GM19023 (cell line): ENCODE data around the gene CFAP61.
A peak's percentile ranks its signal among the peaks of the same experiment; 100 is the strongest.
"Not testable (repeated sequence)": the region's sequence is repeated elsewhere in the genome, so short reads cannot be mapped to it uniquely, and the experiment has no call there.

Experiments used
- ATAC-seq: cut with Tn5 transposase; IDR thresholded peaks from one replicate; pipeline ENCODE4 v1.9.1; 2021; ENCODE audit warnings: mild to moderate bottlenecking, moderate library complexity; ENCODE audit not compliant: unreplicated experiment

CFAP61 gene

DNA sequence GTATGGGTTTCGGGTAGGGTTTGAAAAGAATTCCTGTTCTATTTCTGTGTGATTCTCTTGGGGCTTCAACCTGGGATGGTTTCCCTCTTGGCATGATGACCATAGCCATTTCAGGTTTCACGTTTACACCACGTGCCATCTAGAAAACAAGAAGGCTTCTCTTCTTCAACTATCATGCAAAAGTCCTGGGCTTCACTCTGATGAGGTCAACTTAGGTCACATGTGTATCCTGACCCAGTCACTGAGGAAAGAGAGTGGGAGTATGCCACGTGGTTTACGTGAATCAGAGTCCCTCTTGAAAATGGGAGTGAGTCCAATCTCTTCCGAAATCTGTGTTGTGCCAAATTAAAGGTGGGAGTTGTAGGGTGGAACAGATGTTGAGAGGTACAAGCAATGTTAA lies 174.2 kb downstream of the CFAP61 start:
- ATAC-seq = no peak

DNA sequence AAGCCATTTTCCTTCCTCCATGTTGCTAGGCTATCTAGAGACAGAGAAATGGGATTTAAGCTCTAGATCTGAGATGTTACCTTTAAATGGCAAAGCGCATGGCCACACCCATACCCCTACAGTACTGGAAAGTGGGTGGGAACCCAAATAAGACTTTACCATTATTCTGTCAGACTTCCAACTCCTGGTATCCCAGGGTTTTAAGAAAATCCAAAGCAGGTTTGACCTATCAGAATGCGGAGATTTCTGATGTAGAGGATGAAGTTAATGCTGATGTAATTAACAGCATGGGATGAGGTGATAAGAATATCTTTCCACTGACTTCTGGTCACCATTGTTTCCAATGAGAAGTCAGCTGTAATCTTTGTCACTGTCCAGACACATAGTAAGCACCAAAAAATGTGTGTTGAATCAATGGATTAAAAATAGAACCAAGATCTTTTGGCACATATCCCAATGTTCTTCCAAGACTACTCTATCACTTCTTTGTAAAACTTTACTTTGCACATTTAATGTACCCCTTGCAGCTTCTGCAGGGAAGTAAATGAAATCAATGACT lies 174.8 kb downstream of the CFAP61 start:
- no peak for ATAC-seq

DNA sequence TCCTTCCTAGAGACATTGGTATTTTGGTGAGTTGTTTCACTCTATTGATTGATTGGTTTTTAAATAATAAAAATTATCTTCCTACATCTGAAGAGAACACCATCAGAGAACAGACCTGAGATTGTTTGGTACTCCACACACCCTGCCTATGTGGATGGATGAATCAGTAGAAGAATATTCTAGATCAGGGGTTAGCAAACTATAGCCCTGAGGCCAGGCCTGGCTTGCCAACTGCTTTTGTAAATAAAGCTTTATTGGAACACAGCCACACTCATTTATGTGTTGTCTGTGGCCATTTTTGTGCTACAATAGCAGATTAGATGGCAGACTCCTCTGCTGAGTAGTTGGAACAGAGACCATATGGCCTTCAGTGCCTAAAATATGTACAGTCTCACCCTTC lies 176.0 kb downstream of the CFAP61 start:
- no peak for ATAC-seq

DNA sequence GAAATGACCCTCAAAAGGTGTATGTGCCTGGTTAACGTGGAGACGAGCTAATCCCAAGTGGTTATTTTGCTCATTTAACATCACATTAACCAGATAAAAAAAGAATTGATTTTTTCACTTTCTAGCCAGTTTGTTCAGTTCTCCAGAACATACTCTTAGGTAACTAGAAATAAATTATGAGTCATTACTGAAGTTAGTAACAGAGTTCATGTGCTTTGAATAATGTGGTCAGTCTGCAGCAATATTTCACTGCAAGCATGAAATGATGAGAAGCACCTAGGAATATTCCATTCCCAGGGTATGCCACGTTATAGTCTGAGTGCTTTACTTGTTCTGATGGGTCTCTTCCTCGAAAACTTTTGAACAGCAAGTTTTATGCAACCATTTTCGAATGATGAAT lies 177.3 kb downstream of the CFAP61 start:
- ATAC-seq = no peak

DNA sequence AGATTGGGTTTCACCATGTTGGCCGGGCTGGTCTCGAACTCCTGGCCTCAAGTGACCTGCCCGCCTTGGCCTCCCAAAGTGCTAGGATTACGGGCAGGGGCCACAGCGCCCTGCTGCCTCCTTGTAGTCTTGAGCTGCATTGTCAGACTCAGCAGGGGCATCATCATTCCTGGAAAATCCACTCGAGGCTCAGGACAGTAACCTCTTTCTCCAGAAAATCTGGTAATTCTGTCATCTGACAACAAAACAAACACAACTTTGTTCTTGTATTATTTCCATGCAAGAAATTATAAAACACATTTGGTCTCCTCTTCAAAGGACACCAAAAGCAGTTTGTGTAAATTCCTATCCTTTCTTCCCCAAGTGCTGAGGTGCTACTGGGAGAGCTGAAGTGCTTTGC lies 178.4 kb downstream of the CFAP61 start:
- ATAC-seq = no peak

DNA sequence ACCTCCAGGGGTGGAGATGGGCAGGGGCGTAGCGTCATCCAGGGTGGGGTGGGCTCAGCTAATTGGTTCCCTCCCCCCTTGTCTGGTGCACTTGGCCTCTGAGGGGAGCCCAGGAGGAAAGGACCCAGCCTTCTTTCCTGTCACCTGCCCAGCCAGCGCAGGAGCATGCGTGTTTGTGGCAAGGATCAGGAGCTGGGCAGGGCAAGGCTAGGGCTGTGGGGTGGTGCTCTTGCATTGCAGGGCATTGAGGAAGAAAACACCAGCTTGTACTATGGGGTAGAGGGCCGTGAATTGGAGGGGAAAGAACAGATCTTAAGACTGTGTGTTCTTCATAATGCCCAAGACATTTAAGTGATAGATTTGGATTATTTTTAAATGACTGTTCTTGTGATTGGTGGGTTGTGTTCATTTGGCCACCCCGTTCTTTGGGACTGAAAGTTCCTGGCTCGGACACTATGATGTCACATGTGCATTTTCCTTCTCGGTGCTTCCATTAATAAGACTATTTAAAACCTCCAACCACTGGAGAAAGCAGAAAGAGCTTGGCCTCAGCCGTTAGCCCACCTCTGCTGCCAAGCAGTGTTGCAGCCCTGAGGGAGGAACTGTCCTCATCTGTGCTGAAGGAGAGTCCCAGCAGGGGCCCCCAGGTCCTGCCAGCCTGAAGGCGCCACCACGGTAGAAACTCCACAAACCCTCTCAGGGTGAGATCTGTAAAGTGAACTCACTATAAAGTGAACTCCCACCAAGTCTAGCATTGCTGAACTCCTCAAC lies 179.4 kb downstream of the CFAP61 start:
- no peak for ATAC-seq

DNA sequence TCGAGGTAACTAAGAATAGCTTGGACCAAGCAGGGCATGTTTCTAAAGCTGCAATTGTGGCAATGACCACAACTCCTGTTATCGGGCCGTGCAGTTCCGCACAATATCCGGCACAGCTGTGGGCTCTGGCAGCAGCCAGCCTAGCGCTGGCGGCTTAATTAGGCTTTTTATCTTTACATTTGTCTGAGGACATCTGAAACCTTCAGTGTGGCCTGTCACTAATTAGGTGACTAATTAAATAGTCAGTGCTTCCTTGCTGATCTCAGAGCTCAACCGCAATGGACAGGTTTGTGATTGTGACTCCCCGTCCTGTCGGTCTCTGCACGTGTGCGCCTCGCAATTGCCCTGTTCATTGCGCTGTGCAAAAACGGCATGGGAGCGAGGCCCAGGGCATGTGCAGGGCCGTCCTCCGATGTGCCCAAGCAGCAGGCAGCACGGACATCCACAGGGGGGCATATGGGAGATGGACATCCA lies 180.7 kb downstream of the CFAP61 start:
- ATAC-seq = no peak

DNA sequence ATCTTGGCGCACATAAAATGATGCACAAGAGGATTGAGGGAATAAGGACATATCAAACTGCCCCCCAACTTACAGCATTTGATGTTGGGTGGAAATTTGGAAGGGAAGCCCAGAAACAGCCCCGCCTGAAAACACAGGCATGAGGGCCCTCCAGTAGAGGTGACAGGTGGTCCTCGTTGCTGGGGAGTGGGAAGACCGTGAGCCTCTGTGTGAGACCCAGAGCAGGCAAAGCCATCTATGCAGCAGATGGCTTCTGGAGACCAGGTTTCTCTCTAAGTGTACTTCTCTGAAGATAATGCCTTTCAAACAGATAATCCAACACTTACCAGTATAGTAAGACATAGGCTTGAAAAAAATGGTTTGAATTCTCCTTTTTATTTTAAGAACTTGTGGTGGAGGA lies 183.3 kb downstream of the CFAP61 start:
- ATAC-seq = no peak

DNA sequence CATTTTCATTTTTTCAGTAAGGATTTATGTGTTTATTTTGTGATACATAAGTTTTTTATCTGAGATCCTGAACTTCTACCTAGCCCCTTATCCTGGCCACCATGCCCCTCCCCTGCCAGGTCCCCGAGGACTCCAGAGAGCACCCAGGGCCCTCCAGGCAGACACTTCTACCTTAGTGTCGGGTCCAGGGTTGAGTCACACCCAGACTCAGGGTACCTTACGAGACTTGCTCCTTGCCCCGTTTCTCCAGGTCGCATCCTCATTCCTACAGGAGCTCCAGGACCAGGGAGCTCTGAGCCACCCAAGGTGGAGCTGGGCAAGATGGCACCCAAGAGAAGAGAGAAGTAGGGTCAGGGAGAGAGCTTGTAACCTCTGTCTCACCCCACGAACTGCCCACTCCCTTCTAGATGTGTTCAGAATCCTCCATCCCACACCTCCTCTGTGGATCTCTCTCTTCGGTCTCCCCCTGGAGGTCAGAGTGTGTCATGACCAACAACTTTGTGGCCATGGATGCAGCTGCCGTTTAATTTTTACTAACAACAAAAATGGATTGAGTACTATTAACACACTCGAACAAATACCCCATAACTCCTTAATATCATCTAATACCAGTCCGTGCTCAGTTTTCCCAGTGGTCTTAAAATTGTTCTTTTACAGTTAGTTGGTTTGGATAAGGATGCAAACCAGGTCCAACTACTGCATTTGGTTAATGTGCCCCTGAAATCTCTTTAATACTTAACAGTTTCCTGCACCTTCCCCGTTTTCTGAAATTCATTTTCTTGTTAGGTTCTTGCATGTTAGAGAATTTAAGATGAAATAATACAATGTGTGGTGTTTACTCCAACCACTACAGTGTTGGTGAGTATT lies 185.0 kb downstream of the CFAP61 start:
- peak; percentile 52 for ATAC-seq

DNA sequence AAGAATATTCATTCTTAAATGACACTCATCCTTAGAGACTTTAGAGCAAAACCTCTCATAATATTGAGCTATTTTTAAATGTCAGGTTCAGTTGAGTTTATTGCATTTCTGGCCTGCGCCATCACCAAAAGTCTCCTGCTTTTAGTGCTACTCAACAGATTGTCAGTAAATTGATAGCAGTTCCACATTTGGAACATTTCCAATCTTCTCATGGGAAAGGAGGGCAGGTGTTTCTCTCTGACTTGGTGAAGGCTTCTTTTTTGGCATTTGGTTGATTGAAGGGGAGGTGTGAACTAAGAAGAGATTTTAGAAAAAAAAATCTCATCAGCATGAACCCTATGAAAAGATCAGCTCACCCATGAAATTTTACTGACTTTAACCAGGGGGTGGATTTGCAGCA lies 189.6 kb downstream of the CFAP61 start:
- ATAC-seq = no peak

DNA sequence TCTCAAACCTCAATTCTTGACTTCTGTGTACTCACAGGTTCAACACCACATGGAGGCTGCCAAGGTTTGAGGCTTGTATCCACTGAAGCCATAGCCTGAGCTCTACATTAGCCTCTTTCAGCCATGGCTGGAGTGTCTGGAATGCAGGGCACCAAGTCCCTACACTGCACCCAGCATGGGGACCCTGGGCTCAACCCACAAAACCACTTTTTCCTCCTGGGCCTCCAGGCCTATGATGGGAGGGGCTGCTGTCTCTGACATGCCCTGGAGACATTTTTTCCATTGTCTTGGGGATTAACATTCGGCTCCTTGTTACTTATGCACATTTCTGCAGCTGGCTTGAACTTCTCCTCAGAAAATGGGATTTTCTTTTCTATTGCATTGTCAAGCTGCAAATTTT lies 192.1 kb downstream of the CFAP61 start:
- ATAC-seq = not testable (repeated sequence)

DNA sequence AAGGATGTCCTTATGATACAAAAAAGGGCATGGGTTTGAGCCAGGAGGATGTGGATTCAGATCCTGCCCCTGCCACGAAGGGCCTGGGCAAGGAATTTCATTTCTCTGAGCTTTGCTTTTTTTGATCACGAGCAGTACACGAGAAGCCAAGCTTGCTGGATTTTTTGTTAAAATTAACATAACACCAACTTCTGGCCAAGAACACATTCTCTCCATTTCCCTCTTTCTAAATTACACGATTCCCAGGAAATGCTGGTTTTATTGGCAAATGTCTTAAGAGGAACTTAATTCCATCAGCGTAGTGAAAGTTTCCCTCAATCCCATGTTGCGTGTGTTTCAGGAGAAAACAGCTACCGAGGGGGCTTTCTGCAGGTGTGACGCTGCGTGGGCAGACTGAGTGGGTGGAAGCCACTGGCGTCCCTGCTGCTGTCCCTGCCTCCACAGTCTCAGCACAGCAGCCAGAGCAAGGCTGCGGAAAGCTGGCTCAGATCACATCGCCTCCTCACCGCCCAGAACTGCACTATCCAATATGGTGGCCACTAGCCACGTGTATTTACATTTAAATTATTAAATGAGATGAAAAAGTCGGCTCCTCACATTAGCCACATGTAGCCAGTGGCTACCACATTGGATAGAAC lies 194.8 kb downstream of the CFAP61 start:
- ATAC-seq = no peak

DNA sequence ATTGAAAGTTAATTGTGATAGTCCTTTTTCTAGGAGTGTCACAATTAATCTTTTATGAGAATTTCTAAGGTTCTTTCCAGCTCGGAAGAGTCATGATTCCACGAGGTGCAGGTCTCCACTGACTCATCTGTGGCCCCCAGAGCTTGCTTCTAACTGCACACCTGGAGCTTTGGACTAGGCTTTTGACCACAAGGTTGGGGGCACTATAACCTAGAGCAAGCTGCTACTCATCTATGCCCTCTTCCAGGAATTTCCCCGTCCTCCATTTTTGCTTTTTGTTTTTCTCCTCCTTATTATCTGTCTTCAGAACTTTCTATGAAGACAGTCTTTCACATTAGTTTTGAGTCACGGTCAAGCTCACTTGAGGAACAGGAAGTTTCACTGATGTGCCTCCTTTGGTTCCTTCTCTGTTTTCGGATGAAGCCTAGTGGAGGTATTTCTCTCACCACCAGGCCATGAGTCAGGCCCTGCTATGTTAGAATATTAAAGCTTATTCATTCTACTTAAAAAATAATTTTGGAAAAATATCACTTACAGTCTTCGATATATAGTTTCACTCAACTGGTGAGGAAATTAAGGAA lies 196.4 kb downstream of the CFAP61 start:
- ATAC-seq = no peak

DNA sequence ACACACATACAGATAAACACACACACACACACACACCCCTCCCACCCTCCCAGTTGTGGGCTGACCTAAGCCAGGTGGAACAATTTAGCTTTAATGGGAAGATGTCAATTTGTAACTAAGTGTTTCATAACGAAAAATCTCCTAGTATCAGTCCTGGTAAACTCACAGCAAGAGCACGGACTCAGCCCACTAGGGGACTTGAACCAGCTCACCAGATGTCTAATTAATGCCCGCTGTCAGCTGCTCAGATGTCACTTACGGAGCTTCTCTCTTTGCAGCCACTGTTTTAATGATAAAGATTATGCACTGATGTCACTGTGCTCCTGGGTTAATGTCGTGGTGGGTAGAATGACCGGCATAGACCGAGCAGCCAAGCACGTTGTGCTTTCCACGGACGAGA lies 199.0 kb downstream of the CFAP61 start:
- no peak for ATAC-seq

DNA sequence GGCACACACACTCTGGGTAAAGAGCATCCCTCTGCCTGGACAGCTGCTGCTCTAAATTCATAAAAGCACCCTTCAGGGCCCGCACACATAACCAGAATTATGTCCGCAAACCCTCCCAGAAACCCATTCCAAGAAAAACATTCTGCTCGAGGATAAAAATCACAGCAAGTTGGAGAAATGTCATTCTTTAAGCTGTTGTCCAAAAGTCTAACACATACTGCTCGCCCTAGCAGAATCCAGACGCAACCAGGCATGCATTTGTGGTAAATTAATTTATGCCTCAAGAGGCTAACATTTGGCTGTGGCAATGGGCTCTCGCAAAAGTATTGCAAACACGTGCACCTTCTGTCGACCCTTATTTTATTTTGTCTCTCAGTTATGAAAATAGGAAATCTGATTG lies 199.5 kb downstream of the CFAP61 start:
- no peak for ATAC-seq

DNA sequence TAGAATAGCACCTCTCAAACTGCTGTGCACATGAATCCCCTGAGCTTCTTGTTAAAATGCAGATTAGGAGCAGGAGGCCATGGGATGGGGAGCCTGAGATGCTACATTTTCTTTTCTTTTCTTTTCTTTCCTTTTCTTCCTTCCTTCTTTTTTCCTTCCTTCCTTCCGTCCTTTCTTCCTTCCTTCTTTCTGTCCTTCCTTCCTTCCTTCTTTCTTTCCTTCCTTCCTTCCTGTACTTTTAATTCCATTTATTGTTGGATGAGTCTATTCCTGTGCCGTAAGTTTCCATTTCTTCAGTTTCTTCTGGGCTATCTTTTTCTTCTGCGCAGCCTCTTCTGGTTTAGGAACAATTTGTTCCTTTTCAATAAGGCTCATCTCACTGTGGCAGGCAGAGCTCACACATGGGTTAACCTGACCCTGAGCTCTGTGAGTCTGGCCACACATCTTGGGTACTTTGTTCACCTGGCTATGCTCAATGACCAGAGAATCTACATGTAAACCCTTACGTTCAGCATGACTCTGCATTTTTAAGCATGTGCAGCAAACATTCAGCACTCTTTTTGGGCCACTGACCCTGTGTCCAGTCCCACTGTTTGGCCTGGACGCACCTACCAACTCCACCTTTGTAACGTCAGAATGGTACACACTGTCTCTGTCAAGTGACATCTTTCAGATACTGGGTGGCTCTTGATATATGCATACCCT lies 200.9 kb downstream of the CFAP61 start:
- ATAC-seq = no peak

DNA sequence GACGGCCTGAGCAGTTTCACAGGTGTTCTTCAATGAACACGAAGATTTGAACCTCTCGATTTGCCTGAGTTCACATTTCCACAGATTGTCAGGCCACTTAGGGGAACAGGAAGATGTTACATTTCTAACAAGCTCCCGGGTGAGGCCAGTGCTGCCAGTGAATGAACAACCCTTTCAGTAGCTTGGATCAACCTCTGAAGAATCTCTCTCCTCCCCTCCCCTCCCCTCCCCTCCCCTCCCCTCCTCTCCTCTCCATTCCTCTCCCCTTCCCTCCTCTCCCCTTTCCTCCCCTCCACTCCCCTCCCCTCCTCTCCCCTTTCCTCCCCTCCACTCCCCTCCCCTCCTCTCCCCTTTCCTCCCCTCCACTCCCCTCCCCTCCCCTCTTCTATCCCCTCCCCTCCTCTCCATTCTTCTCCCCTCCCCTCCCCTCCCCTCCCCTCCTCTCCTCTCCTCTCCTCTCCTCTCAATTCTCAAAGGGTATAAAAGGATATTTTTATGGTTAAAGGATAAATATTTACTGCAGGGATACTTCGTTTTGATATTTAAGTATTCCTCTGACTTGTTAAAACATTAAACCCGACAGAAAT lies 201.5 kb downstream of the CFAP61 start:
- no peak for ATAC-seq

DNA sequence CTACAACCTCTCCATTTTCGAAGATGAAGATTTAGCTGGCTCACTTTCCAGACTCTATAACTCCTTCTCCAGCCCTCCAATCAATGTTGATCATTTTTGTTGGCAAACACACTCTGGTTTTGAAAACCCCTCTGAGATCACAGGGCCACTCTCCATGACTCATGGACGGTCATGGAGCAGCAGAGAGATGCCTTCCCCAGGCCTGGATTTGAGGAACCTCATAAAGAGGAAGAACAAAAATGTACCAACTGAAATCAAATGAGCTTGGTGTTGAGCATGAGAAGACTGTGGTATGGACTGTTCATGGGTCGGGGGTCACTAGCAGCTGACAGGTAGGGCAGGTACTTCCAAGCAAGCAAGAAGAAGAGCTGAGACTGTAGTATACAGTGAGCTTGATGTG lies 202.8 kb downstream of the CFAP61 start:
- ATAC-seq = no peak

DNA sequence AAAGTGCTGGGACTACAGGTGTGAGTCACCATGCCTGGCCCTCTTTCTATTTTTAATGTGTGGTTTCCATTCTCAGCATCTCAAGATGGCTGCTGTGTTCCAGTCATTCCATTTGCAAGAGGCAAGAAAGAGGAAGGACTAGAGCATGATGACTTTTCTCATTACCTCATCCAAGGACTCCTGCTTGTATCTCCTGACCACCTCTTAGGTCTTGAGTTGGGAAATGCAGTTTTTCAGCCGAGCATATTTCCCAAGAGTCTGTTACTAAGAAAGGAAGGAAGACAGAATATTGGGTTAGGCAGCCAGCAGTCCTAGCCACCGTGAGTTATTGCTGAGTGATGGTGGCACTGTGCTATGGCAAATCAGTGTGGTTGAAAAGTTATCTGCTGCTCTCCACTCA lies 207.2 kb downstream of the CFAP61 start:
- ATAC-seq = no peak

DNA sequence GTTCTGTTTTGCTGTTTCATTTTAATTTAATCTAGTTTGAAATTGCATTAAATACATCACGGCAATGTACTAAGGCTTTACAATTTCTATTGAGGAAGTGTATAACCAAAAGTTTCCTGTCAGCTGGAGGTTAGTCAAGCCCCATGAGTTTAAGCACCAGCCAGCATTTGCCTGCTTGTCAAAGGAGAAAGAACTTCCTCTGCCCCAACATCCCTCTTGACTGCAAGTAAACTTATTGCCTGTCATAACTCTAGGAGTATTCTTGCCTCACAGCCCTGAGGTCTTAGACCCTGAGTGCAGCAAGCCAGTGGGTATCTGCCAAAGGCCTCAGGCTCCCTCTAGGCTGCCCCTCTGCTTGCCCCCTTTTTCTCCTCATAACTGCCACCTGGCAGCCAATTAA lies 208.8 kb downstream of the CFAP61 start:
- ATAC-seq = no peak
